ENCODE data around the gene GALNT10. TPM values are rescaled to one million over a fixed set of nuclear protein-coding genes. Genes with fewer than 3 reads are reported as not detected.

GALNT10 gene
- total RNA-seq, 4 donors from 2014 or later, result 21.4 to 49.8 (median 44.7) TPM

DNA sequence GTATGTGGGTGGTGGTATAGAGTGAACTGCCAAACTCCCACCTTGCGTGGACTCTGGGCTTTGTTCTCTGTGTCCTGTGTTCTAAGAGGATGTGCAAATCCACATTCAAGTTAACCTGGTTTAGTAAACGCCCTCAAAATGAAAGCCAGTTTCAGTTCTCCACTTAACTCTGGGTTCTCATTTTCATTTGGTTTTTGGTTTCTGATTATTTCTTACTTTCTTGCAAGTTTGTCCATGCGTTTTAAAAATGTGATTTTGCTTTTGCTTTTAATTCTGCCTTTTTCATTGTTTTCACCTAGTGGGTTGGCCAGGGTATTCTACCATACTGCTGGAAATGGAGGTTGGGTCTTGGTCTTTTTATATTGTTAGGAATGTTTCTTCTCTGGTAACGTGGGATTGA lies 38.2 kb downstream of the GALNT10 start:
- Histone ChIP-seq H3K27me3 (no peaks in the 10 kb centered on the region), H3K36me3 (no peaks in the 10 kb centered on the region), H3K4me3 (no peak overlapping the region), H3K9me3 (no peaks in the 10 kb centered on the region), H3K27ac (replicated peaks in 1 of 4) (no peak overlapping the region), H3K4me1 (peaks cover 0 to 6% (median 0%) of the 10 kb centered on the region in 4 donors)
- WGBS, result 82% methylated on average over 4 of the region's 4 CpGs
- intact Hi-C loops (cut with DNase I), result no loop called here
- TF ChIP-seq POLR2A (IDR thresholded peaks at IDR 0.05; ENCODE audit: low read depth) (no peak), POLR2AphosphoS5 (IDR thresholded peaks at IDR 0.05) (no peak), EP300 (IDR thresholded peaks at IDR 0.05) (no peak)
- DNase-seq (ENCODE audit: extremely low spot score), result no peak

DNA sequence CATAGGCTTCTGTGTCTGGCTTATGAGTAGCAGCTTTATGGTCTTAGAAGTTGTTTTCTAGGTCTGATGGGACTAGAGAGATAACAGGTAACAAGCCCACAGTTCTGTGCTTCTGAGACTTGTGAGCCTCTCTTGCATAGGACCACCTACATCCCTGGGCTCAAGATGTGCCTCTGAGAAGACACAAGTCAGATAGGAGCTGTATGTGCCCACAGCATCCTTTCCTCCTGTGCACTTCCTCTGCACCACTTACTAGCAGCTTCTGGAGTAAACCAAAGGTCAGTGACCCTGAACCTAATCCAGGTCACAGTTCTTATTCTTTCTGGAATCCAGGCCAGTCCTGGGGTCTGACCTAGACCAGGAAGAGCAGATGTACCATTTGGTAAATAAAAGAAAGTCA lies 40.0 kb downstream of the GALNT10 start:
- H3K4me3 ChIP-seq, result no peak overlapping the region
- intact Hi-C loops (cut with DNase I), result no loop called here

DNA sequence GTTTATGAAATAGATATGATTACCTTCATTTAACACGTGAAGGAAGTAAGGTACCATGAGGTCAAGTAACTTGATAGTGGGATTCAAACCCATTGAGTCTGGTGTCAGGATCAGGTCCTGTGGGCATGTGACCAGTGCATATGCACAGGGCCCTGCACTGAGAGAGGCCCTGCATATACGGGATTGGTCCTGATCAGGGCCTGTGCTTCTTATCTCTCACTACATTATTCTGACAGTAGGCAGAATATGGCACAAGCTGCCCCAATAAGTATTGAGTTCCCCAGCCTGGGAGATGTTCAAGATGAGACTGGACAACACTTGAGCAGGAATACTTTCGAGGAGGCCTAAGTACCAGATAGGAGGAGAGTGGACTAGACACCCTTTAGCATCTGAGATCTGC lies 44.0 kb downstream of the GALNT10 start:
- Histone ChIP-seq H3K4me3 (no peak overlapping the region), H3K27ac (replicated peaks in 1 of 4) (no peak overlapping the region), H3K9me3 (no peaks in the 10 kb centered on the region), H3K27me3 (no peaks in the 10 kb centered on the region), H3K4me1 (peaks cover 9 to 29% (median 20%) of the 10 kb centered on the region in 4 donors), H3K36me3 (no peaks in the 10 kb centered on the region)
- DNase-seq (ENCODE audit: extremely low spot score), result peak; percentile 78
- intact Hi-C loops (cut with DNase I), result no loop called here
- TF ChIP-seq POLR2A (IDR thresholded peaks at IDR 0.05; ENCODE audit: low read depth), result no peak
- no peak for TF ChIP-seq POLR2AphosphoS5 (IDR thresholded peaks at IDR 0.05)
- TF ChIP-seq, protein P1, sequence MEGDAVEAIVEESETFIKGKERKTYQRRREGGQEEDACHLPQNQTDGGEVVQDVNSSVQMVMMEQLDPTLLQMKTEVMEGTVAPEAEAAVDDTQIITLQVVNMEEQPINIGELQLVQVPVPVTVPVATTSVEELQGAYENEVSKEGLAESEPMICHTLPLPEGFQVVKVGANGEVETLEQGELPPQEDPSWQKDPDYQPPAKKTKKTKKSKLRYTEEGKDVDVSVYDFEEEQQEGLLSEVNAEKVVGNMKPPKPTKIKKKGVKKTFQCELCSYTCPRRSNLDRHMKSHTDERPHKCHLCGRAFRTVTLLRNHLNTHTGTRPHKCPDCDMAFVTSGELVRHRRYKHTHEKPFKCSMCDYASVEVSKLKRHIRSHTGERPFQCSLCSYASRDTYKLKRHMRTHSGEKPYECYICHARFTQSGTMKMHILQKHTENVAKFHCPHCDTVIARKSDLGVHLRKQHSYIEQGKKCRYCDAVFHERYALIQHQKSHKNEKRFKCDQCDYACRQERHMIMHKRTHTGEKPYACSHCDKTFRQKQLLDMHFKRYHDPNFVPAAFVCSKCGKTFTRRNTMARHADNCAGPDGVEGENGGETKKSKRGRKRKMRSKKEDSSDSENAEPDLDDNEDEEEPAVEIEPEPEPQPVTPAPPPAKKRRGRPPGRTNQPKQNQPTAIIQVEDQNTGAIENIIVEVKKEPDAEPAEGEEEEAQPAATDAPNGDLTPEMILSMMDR (IDR thresholded peaks at IDR 0.05), result no peak
- no peak for TF ChIP-seq EP300 (IDR thresholded peaks at IDR 0.05)
- WGBS, result 90% methylated on average over 3 of the region's 3 CpGs

More for the DNA sequence above, 40.0 kb downstream of the GALNT10 start:
- no peak for TF ChIP-seq POLR2A (IDR thresholded peaks at IDR 0.05; ENCODE audit: low read depth)
- TF ChIP-seq, protein P1 (IDR thresholded peaks at IDR 0.05), result no peak
- TF ChIP-seq EP300 (IDR thresholded peaks at IDR 0.05), result no peak
- TF ChIP-seq POLR2AphosphoS5 (IDR thresholded peaks at IDR 0.05), result no peak
- no peaks in the 10 kb centered on the region for H3K9me3 ChIP-seq
- no peaks in the 10 kb centered on the region for H3K4me1 ChIP-seq
- peak; percentile 53 for DNase-seq (ENCODE audit: extremely low spot score)
- H3K36me3 ChIP-seq, result no peaks in the 10 kb centered on the region
- H3K27me3 ChIP-seq, result no peaks in the 10 kb centered on the region
- H3K27ac ChIP-seq (replicated peaks in 1 of 4), result no peak overlapping the region

DNA sequence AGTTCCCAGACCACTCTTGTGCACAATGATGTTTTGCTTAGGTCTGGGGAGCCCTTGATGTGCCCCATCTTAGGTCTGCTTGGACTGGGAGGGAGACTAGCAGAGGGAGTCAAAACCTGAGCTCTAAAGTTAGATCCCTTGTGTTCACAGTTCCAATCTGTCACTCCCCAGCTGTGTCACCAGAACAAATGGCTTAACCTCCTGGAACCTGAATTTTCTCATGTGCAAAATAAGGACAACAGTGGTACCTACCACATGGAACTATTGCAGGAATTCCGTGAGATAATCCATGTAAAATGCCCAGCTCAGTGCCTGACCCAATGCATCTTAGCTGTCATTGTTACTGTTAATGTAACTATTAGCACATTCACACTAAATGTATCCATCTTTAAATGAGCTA lies 45.5 kb downstream of the GALNT10 start:
- Histone ChIP-seq H3K9me3 (no peaks in the 10 kb centered on the region), H3K27ac (replicated peaks in 1 of 4) (no peak overlapping the region), H3K27me3 (no peaks in the 10 kb centered on the region), H3K4me1 (peaks cover 9 to 30% (median 23%) of the 10 kb centered on the region in 4 donors), H3K36me3 (no peaks in the 10 kb centered on the region), H3K4me3 (no peak overlapping the region)
- intact Hi-C loops (cut with DNase I), result no loop called here
- DNase-seq (ENCODE audit: extremely low spot score), result peak; percentile 85
- 100% methylated on average over 1 of the region's 1 CpG for WGBS
- TF ChIP-seq, protein P1 (IDR thresholded peaks at IDR 0.05), result no peak
- no peak for TF ChIP-seq POLR2AphosphoS5 (IDR thresholded peaks at IDR 0.05)
- TF ChIP-seq POLR2A (IDR thresholded peaks at IDR 0.05; ENCODE audit: low read depth), result no peak
- no peak for TF ChIP-seq EP300 (IDR thresholded peaks at IDR 0.05)

DNA sequence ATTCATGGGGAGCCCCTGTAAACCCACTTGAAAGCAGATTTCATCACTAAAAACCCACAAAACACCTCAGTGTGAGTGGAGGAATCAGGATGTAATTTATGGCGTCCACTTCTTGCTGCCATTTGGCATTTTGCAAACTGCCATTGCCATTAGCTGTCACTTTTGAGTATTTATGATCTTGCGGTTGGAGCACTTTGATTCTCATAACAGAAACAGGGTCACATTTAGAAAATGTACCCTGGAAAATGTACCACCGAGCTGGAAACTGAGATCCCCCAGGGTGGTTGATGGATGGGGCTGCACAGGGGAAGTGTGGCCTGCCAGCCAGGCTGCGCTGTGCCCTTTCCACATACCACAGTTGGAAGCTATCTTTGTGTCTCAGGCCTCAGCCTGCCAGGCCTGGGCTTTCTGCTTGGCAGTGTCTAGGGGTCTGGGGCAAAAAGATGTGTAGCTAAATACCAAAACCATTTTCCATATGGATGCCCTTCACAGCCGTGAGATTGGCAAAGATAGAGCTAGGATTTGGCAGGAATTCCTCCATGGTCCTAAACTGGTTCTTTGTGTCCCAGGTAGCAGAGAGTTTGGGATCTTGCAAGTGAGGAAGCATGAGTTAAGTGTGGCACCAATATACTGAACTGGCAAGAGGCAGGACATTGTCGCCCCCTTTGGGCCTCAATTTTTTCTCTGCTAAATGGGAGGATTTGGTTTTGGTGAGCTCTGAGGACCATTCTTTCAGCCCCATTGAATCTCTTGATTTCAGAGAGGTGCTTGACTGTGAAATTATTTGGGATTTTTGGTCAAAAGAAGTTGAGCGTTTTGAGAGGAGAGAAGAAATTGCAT lies 46.2 kb downstream of the GALNT10 start:
- no peaks in the 10 kb centered on the region for H3K27me3 ChIP-seq
- TF ChIP-seq EP300 (IDR thresholded peaks at IDR 0.05) (no peak), POLR2A (IDR thresholded peaks at IDR 0.05; ENCODE audit: low read depth) (no peak), POLR2AphosphoS5 (IDR thresholded peaks at IDR 0.05) (no peak)
- TF ChIP-seq, protein P1 (IDR thresholded peaks at IDR 0.05), result no peak
- peak; percentile 55 for DNase-seq (ENCODE audit: extremely low spot score)
- intact Hi-C loops (cut with DNase I), result no loop called here
- no peaks in the 10 kb centered on the region for H3K36me3 ChIP-seq
- 90% methylated on average over 6 of the region's 7 CpGs for WGBS
- no peaks in the 10 kb centered on the region for H3K9me3 ChIP-seq
- H3K27ac ChIP-seq (replicated peaks in 1 of 4), result no peak overlapping the region
- H3K4me1 ChIP-seq, result peaks cover 9 to 30% (median 25%) of the 10 kb centered on the region in 4 donors
- no peak overlapping the region for H3K4me3 ChIP-seq

Data from esophagus muscularis mucosa (tissue), 4 donors.